Type B pancreatic cell (in vitro differentiated cells): ENCODE results near the gene ISM1. TPM values are rescaled to one million over a fixed set of nuclear protein-coding genes. Genes with fewer than 3 reads are reported as not detected.

Experiments
- DNase-seq: peaks from one replicate; pipeline ENCODE4 v3.0.0; 2021; ENCODE audit warnings: mixed read lengths; ENCODE audit not compliant: unreplicated experiment; ENCODE audit errors: extremely low spot score
- H3K27ac Mint-ChIP-seq: 2 replicates; pipeline ENCODE4 v1.8.0; 2021; ENCODE audit warnings: mild to moderate bottlenecking, mixed read lengths
- H3K27me3 Mint-ChIP-seq: 2 replicates; pipeline ENCODE4 v1.8.0; 2021; ENCODE audit warnings: mixed read lengths
- H3K36me3 Mint-ChIP-seq: 2 replicates; pipeline ENCODE4 v1.8.0; 2021; ENCODE audit warnings: mixed read lengths
- H3K4me1 Mint-ChIP-seq: one replicate; pipeline ENCODE4 v1.8.0; 2021; ENCODE audit warnings: mixed read lengths; ENCODE audit not compliant: unreplicated experiment
- H3K4me3 Mint-ChIP-seq: 2 replicates; pipeline ENCODE4 v1.8.0; 2021; ENCODE audit warnings: mild to moderate bottlenecking, mixed read lengths
- H3K9me3 Mint-ChIP-seq: 2 replicates; pipeline ENCODE4 v1.8.0; 2021; ENCODE audit warnings: mixed read lengths
- total RNA-seq: library from RNA; stranded (reverse); gene quantifications from 2 replicates; pipeline ENCODE4 v1.2.1, GENCODE V29; 2021; ENCODE audit warnings: low replicate concordance
- TF ChIP-seq, protein P1 (sequence below): fragments of 200-600 bp; sonication (generic); conservative IDR thresholded peaks from 2 replicates; pipeline ENCODE4 v1.5.0; 2021; ENCODE audit warnings: antibody characterized with exemption, mild to moderate bottlenecking

The ISM1 gene
- total RNA-seq, 1 donor from 2014 or later: 9.0 TPM

GRCh38 chr20:13250251-13250650 is 29.2 kb downstream of the ISM1 start:
- DNase-seq: no peak
- Mint-ChIP-seq H3K27me3 (no peaks in the 10 kb centered on the region), H3K27ac (no peak overlapping the region), H3K4me1 (no peaks in the 10 kb centered on the region), H3K4me3 (no peak overlapping the region), H3K36me3 (no peaks in the 10 kb centered on the region), H3K9me3 (no peaks in the 10 kb centered on the region)
- TF ChIP-seq, protein P1, sequence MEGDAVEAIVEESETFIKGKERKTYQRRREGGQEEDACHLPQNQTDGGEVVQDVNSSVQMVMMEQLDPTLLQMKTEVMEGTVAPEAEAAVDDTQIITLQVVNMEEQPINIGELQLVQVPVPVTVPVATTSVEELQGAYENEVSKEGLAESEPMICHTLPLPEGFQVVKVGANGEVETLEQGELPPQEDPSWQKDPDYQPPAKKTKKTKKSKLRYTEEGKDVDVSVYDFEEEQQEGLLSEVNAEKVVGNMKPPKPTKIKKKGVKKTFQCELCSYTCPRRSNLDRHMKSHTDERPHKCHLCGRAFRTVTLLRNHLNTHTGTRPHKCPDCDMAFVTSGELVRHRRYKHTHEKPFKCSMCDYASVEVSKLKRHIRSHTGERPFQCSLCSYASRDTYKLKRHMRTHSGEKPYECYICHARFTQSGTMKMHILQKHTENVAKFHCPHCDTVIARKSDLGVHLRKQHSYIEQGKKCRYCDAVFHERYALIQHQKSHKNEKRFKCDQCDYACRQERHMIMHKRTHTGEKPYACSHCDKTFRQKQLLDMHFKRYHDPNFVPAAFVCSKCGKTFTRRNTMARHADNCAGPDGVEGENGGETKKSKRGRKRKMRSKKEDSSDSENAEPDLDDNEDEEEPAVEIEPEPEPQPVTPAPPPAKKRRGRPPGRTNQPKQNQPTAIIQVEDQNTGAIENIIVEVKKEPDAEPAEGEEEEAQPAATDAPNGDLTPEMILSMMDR: no peak

- DNase-seq: no peak
- Mint-ChIP-seq H3K27ac (no peak overlapping the region), H3K4me3 (no peak overlapping the region), H3K4me1 (no peaks in the 10 kb centered on the region), H3K27me3 (no peaks in the 10 kb centered on the region), H3K9me3 (no peaks in the 10 kb centered on the region), H3K36me3 (no peaks in the 10 kb centered on the region)
- TF ChIP-seq, protein P1: no peak
Measured at GRCh38 chr20:13251106-13251903, 30.2 kb downstream of the ISM1 start.

- TF ChIP-seq, protein P1: no peak
- Mint-ChIP-seq H3K27me3 (no peaks in the 10 kb centered on the region), H3K9me3 (no peaks in the 10 kb centered on the region), H3K4me1 (no peaks in the 10 kb centered on the region), H3K27ac (no peak overlapping the region), H3K36me3 (no peaks in the 10 kb centered on the region), H3K4me3 (no peak overlapping the region)
- no peak for DNase-seq
Measured at GRCh38 chr20:13251904-13252297, 30.8 kb downstream of the ISM1 start.

DNA sequence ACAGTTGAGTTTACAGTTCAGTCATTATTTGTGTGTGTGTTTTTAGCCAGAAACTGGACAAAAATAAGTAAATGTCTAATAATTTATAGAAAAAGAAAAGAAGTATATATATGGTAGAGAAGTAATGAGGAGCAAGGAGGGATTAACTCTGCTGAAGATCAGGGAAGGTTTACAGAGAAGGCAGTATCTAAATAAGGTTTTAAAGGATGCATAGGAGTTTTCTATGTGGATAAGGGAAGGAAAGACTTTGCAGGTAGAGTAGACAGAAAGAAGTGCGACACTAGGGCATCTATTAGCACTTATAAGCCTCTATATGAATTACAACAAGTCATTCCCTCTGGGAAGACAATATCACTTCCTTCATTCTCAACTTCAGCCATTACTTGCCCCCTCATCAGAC is 34.3 kb downstream of the ISM1 start:
- no peak for DNase-seq
- H3K9me3 Mint-ChIP-seq: no peaks in the 10 kb centered on the region
- no peak overlapping the region for H3K4me3 Mint-ChIP-seq
- TF ChIP-seq, protein P1: no peak
- peaks cover 3% of the 10 kb centered on the region for H3K4me1 Mint-ChIP-seq
- no peaks in the 10 kb centered on the region for H3K27me3 Mint-ChIP-seq
- H3K36me3 Mint-ChIP-seq: no peaks in the 10 kb centered on the region
- H3K27ac Mint-ChIP-seq: no peak overlapping the region

DNA sequence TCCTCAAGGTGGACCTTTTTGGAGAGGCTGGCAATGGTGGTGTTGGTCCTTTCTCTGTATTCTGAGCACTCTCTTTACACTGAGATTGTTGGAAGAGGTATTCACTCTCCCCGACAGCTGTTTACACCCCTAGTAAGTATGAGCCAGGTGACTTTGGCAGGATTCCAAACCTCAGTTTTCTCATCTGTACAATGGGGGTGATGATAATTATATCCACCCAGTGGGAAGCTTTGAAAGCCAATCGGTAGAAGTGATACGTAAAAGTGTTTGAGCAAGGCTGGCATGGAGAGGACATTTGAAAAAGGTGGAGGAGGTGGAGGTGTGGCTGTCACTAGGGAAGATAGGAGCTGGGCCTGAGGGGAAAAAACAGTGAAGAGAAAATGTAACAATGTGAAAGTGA is 35.5 kb downstream of the ISM1 start:
- H3K4me1 Mint-ChIP-seq: peaks cover 5% of the 10 kb centered on the region
- no peaks in the 10 kb centered on the region for H3K27me3 Mint-ChIP-seq
- H3K27ac Mint-ChIP-seq: no peak overlapping the region
- no peaks in the 10 kb centered on the region for H3K9me3 Mint-ChIP-seq
- H3K36me3 Mint-ChIP-seq: no peaks in the 10 kb centered on the region
- no peak for DNase-seq
- H3K4me3 Mint-ChIP-seq: no peak overlapping the region
- TF ChIP-seq, protein P1: no peak
